ES-I3 (cell line): Measurements from ENCODE around the gene SMC1B.
A peak's percentile ranks its signal among the peaks of the same experiment; 100 is the strongest.
"Not testable (repeated sequence)": the region's sequence is repeated elsewhere in the genome, so short reads cannot be mapped to it uniquely, and the experiment has no call there.

Experiments used
- H3K36me3 ChIP-seq: 2 replicates; pipeline ENCODE4 v1.6.1; 2013; ENCODE audit warnings: mild to moderate bottlenecking, low read length, control low read depth, moderate library complexity; ENCODE audit not compliant: insufficient read depth
- H3K4me1 ChIP-seq: 2 replicates; pipeline ENCODE4 v1.6.1; 2013; ENCODE audit warnings: mild to moderate bottlenecking, control low read depth, low read length; ENCODE audit not compliant: insufficient read depth
- H3K9ac ChIP-seq: 2 replicates; pipeline ENCODE4 v1.6.1; 2013; ENCODE audit warnings: low read depth, mild to moderate bottlenecking, low read length, moderate library complexity
- H3K9me3 ChIP-seq: 2 replicates; pipeline ENCODE4 v1.6.1; 2013; ENCODE audit warnings: mild to moderate bottlenecking, low read length, moderate library complexity; ENCODE audit not compliant: control insufficient read depth, insufficient read depth

The SMC1B gene

GRCh38 chr22:45308957-45309421 lies 104.4 kb downstream of the SMC1B start:
- Histone ChIP-seq H3K9me3 (no peaks in the 10 kb centered on the region), H3K36me3 (no peaks in the 10 kb centered on the region), H3K4me1 (no peaks in the 10 kb centered on the region; the same call in 1 of the 2 replicates), H3K9ac (peak overlapping the region; percentile 79)

- H3K9ac ChIP-seq = peak overlapping the region; percentile 79; the same call in 1 of the 2 replicates
- H3K4me1 ChIP-seq = no peaks in the 10 kb centered on the region; the same call in 1 of the 2 replicates
- no peaks in the 10 kb centered on the region for H3K36me3 ChIP-seq
- no peaks in the 10 kb centered on the region for H3K9me3 ChIP-seq
Observed at GRCh38 chr22:45308391-45308956, 104.9 kb downstream of the SMC1B start.

DNA sequence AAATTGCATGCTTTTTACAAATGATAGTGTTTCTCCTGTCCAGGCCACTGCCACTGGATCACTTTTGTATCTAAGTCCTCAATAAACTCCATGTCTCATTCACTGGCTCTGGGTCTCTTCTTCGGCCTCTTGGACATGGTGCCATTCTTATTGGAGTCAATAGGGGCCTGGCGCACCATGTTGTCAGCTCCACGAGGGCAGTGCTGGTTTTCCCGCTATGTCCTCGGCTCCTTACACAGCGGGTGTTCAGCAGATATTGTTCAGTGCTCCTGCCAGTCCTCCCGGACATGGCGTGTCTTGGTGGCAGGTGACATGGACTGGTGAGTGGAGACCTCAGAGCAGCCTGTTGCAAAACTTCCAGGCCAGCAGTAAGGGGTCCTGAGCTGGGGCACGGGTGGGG lies 107.3 kb downstream of the SMC1B start:
- Histone ChIP-seq H3K9me3 (no peaks in the 10 kb centered on the region), H3K36me3 (no peaks in the 10 kb centered on the region), H3K4me1 (no peaks in the 10 kb centered on the region), H3K9ac (no peak overlapping the region)

DNA sequence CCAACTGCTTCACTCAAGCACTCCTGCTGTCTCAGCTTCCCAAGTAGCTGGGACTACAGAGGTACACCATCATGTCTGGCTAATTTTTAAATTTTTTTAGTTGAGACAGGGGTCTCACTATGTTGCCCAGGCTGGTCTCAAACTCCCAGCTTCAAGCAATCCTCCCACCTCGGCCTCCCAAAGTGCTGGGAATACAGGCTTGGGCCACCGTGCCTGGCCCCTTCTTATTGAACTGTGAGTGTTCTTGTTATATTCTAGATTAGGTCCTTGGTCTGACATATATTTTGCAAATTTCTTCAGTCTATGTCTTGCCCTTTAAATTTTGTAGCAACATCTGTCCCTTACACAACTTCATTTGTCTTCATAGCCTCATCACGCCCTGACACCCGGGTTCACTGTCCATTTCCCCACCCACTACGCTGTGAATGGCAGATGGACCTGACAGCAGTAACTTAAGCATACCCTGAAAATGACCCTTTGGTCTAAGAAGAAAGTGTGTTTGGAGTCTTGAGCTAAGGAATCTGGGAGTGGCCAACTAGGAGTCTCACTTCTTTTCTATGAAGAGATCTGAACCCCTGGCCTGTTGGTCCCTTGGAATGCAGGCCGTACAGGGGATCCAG lies 107.8 kb downstream of the SMC1B start:
- no peaks in the 10 kb centered on the region for H3K9me3 ChIP-seq
- H3K4me1 ChIP-seq = no peaks in the 10 kb centered on the region
- H3K9ac ChIP-seq = no peak overlapping the region
- no peaks in the 10 kb centered on the region for H3K36me3 ChIP-seq

- H3K9ac ChIP-seq = no peak overlapping the region
- no peaks in the 10 kb centered on the region for H3K4me1 ChIP-seq
- no peaks in the 10 kb centered on the region for H3K9me3 ChIP-seq
- no peaks in the 10 kb centered on the region for H3K36me3 ChIP-seq
Observed at GRCh38 chr22:45304971-45305370, 108.4 kb downstream of the SMC1B start.

GRCh38 chr22:45303181-45303580 lies 110.2 kb downstream of the SMC1B start:
- no peak overlapping the region for H3K9ac ChIP-seq
- H3K9me3 ChIP-seq = no peaks in the 10 kb centered on the region
- H3K36me3 ChIP-seq = no peaks in the 10 kb centered on the region
- H3K4me1 ChIP-seq = peaks cover 5% of the 10 kb centered on the region; the same call in 1 of the 2 replicates

DNA sequence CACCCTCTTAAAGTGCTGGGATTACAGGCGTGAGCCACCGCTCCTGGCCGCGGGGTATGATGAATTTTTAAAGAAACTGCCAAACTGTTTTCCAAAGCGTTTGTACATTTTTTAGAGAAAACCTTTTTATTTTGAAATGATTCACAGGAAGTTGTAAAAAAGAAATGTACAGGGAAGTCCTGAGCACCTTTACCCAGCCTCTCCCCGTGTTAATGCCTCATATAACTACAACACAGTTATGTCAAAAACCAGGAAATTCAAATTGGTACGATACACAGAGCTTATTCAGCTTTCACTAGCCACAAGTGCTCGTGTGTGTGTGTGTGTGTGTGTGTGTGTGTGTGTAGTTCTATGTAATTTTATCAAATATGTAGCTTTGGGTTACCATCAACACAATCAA lies 110.6 kb downstream of the SMC1B start:
- Histone ChIP-seq H3K9me3 (no peaks in the 10 kb centered on the region), H3K4me1 (peaks cover 5% of the 10 kb centered on the region; the same call in 1 of the 2 replicates), H3K9ac (no peak overlapping the region)

DNA sequence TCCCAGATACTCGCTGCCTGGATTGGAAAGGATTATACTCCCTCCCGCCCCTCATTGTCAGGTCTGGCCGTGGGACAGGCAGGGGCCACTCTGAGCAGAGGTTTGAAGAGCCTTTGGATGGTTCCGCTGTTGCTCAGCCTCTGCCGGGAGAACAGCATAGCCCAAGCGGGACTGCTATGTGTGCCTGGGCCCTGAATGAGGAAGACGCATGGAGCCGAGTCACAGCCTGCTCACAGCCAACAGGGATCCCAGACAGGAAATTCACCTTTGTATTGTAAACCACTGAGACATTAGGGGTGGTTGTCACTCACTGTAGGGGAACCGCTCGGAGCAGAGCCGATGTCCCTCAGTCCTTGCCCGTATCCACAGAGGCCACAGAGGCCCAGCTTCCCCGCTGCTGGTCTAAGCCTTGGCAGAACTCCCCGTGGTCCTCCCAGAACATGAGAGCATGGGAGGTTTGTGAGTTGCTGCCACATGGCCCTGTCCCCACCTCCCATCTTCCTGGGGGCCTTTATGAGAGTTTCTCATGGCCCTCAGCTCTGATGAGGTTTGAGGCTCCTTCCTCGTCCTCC lies 114.4 kb downstream of the SMC1B start:
- H3K4me1 ChIP-seq = peaks cover 5% of the 10 kb centered on the region; the same call in 1 of the 2 replicates
- H3K9ac ChIP-seq = no peak overlapping the region
- no peaks in the 10 kb centered on the region for H3K36me3 ChIP-seq
- no peaks in the 10 kb centered on the region for H3K9me3 ChIP-seq

More for the DNA sequence above, 110.6 kb downstream of the SMC1B start:
- no peaks in the 10 kb centered on the region for H3K36me3 ChIP-seq

DNA sequence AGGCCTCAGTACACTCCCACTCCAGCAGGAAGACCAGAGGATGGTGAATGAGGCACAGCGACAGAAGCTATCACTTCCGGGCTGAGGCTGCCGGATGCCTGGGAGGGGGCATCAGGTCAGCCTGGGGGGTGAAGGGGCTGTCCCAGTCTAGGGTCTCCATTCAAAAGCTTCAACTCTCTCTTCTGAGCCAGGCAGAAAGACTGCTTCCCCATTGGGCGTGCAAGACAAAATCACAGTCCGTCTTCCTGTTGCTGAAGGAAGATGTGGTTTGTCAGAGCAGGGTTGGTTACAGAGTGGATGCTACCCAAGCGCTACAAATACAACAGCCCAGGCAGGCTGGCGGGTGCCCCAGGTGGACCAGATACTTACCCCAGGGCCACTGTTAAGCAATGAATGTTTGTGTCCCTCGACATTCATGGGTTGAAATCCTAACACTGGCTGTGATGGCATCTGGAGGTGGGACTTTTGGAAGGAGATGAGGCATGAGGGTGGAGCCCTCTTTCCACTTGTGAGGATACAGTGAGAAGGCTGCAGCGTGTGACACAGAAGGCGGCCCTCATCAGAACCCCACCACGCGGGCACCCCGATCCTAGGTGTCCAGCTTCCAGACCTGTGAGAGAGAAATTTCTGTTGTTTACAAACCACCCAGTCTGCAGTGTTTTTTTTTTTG lies 116.6 kb downstream of the SMC1B start:
- Histone ChIP-seq H3K4me1 (peaks cover 5% of the 10 kb centered on the region; the same call in 1 of the 2 replicates), H3K9me3 (no peaks in the 10 kb centered on the region), H3K36me3 (no peaks in the 10 kb centered on the region), H3K9ac (no peak overlapping the region)

- Histone ChIP-seq H3K4me1 (peaks cover 12% of the 10 kb centered on the region), H3K9ac (no peak overlapping the region), H3K9me3 (no peaks in the 10 kb centered on the region)
Observed at GRCh38 chr22:45295492-45295891, 117.9 kb downstream of the SMC1B start.

GRCh38 chr22:45295004-45295403 lies 118.4 kb downstream of the SMC1B start:
- not testable (repeated sequence) for H3K9ac ChIP-seq, H3K9me3 ChIP-seq, H3K36me3 ChIP-seq
- H3K4me1 ChIP-seq = peaks cover 17% of the 10 kb centered on the region

More at GRCh38 chr22:45295492-45295891, 117.9 kb downstream of the SMC1B start:
- no peaks in the 10 kb centered on the region for H3K36me3 ChIP-seq
